IPS DF 4.7 (cell line): ENCODE measurements around the gene ACMSD.
"Not testable (repeated sequence)": the region's sequence is repeated elsewhere in the genome, so short reads cannot be mapped to it uniquely, and the experiment has no call there.

Experiments used
- DNase-seq: peaks from one replicate; pipeline ENCODE4 v3.0.0-alpha.2; 2013; ENCODE audit warnings: low spot score; ENCODE audit errors: extremely low read depth

Gene ACMSD

GRCh38 chr2:134838143-134838620, at the start of gene ACMSD:
ACMSD (plus strand) TSS chr2:134838616; CDS start chr2:134838683, 67 bp downstream.
- DNase-seq: no peak

- DNase-seq: no peak
Observed at GRCh38 chr2:134790487-134790886, 47.9 kb upstream of the ACMSD start.

GRCh38 chr2:134791616-134792015, 46.8 kb upstream of the ACMSD start:
- DNase-seq: no peak

- DNase-seq: no peak
Observed at GRCh38 chr2:134792186-134792585, 46.2 kb upstream of the ACMSD start.

- DNase-seq: no peak
Observed at GRCh38 chr2:134795765-134796164, 42.7 kb upstream of the ACMSD start.

GRCh38 chr2:134796373-134796772, 42.0 kb upstream of the ACMSD start:
- no peak for DNase-seq

GRCh38 chr2:134799936-134800335, 38.5 kb upstream of the ACMSD start:
- DNase-seq: no peak

- no peak for DNase-seq
Observed at GRCh38 chr2:134800341-134800740, 38.1 kb upstream of the ACMSD start.

- not testable (repeated sequence) for DNase-seq
Observed at GRCh38 chr2:134803609-134804405, 34.6 kb upstream of the ACMSD start.

- DNase-seq: no peak
Observed at GRCh38 chr2:134815741-134816140, 22.7 kb upstream of the ACMSD start.

- DNase-seq: no peak
Observed at GRCh38 chr2:134818321-134818720, 20.1 kb upstream of the ACMSD start.

GRCh38 chr2:134819334-134819733, 19.1 kb upstream of the ACMSD start:
- DNase-seq: no peak

GRCh38 chr2:134823431-134823830, 15.0 kb upstream of the ACMSD start:
- no peak for DNase-seq

GRCh38 chr2:134823832-134824231, 14.6 kb upstream of the ACMSD start:
- DNase-seq: no peak

- not testable (repeated sequence) for DNase-seq
Observed at GRCh38 chr2:134825716-134826115, 12.7 kb upstream of the ACMSD start.

- no peak for DNase-seq
Observed at GRCh38 chr2:134835471-134835870, 2.9 kb upstream of the ACMSD start.

- DNase-seq: no peak
Observed at GRCh38 chr2:134836986-134837385, 1.4 kb upstream of the ACMSD start.

GRCh38 chr2:134839649-134840048, 1.2 kb downstream of the ACMSD start:
- DNase-seq: no peak

- no peak for DNase-seq
Observed at GRCh38 chr2:134842930-134843490, 4.6 kb downstream of the ACMSD start.

- no peak for DNase-seq
Observed at GRCh38 chr2:134843968-134844367, 5.6 kb downstream of the ACMSD start.

GRCh38 chr2:134845028-134845427, 6.6 kb downstream of the ACMSD start:
- DNase-seq: no peak

- no peak for DNase-seq
Observed at GRCh38 chr2:134845719-134846118, 7.3 kb downstream of the ACMSD start.

GRCh38 chr2:134846213-134846612, 7.8 kb downstream of the ACMSD start:
- DNase-seq: no peak
